Measurements from ENCODE around the gene DLAT. TPM values are rescaled to one million over a fixed set of nuclear protein-coding genes. Genes with fewer than 3 reads are reported as not detected.

Gene DLAT
- polyA plus RNA-seq, 3 donors, result 5.8 to 14.6 (median 11.5) TPM

- Mint-ChIP-seq H3K9me3 (peaks cover 0 to 3% (median 0%) of the 10 kb centered on the region in 7 donors), H3K27ac (no peak overlapping the region), H3K4me3 (no peak overlapping the region), H3K27me3 (ENCODE audit: low read depth in 3 of 3) (no peaks in the 10 kb centered on the region), H3K36me3 (peaks cover 15 to 18% of the 10 kb centered on the region in 2 donors), H3K4me1 (peaks cover 11% of the 10 kb centered on the region)
- Histone ChIP-seq H2AFZ (ENCODE audit: insufficient read depth, low read depth, low read length, poor library complexity, severe bottlenecking) (no peak overlapping the region), H3K4me1 (ENCODE audit: control insufficient read depth in 1 of 2, insufficient read depth in 2 of 2, low read length in 2 of 2) (peaks cover 15 to 18% of the 10 kb centered on the region in 2 donors), H3K27ac (ENCODE audit: low read depth in 1 of 2, low read length in 2 of 2) (no peak overlapping the region), H3K9ac (ENCODE audit: insufficient read depth, low read length, poor library complexity, severe bottlenecking) (no peak overlapping the region), H3K79me2 (ENCODE audit: insufficient read depth, low read length) (peaks cover 2% of the 10 kb centered on the region), H3K36me3 (replicated peaks in 1 of 2; ENCODE audit: control insufficient read depth in 1 of 2, insufficient read depth in 2 of 2, low read length in 2 of 2) (peaks cover 6 to 9% of the 10 kb centered on the region in 2 donors), H3K4me3 (replicated peaks in 1 of 3; ENCODE audit: low read depth in 2 of 3, low read length in 3 of 3) (no peak overlapping the region), H3K27me3 (ENCODE audit: control insufficient read depth in 2 of 2, insufficient read depth in 2 of 2, low read length in 2 of 2) (no peaks in the 10 kb centered on the region), H3K9me3 (replicated peaks in 1 of 2; ENCODE audit: control insufficient read depth in 1 of 2, insufficient read depth in 1 of 2, low read length in 2 of 2) (no peaks in the 10 kb centered on the region), H3K4me2 (replicated peaks; ENCODE audit: extremely low read depth, low read length, poor library complexity, severe bottlenecking) (no peak overlapping the region), H4K20me1 (ENCODE audit: insufficient read depth, low read length) (no peaks in the 10 kb centered on the region)
- intact Hi-C loops (cut with micrococcal nuclease), result no loop called here
- no CpG with 5 or more reads among the region's 8 CpGs for WGBS (ENCODE audit: insufficient coverage)
- TF ChIP-seq CTCF (IDR thresholded peaks at IDR 0.05), result no peak
- DNase-seq, result no peak
Observed at GRCh38 chr11:112106070-112106469, 80.9 kb downstream of the DLAT start.

Small RNA genes within 50 kb of the gene (small RNA-seq; reads per million reads assigned to genes)
- gene AP000907.3 (ENCODE audit: insufficient read length, low read depth) (not detected), gene RNU6-893P (ENCODE audit: insufficient read length, low read depth) (not detected)

Other genes with a start within 250 kb of the DLAT start
- 1 to 10 TPM; 7.4 to 7.9 (median 7.8) TPM for gene ALG9, start 153.8 kb upstream of the DLAT start, polyA plus RNA-seq
- gene FDXACB1, start 146.2 kb upstream of the DLAT start, polyA plus RNA-seq, result 1 to 10 TPM; 1.9 to 2.3 (median 2.0) TPM
- 1 to 10 TPM; 3.6 to 5.3 (median 5.0) TPM for gene CFAP68, start 145.9 kb upstream of the DLAT start, polyA plus RNA-seq
- gene CRYAB, start 113.6 kb upstream of the DLAT start, polyA plus RNA-seq, result not detected
- gene HSPB2, start 112.7 kb upstream of the DLAT start, polyA plus RNA-seq, result not detected
- gene C11orf52, start 106.5 kb upstream of the DLAT start, polyA plus RNA-seq, result not detected
- gene DIXDC1, start 88.1 kb upstream of the DLAT start, polyA plus RNA-seq, result under 1 TPM in 2 of 3 donors, not detected in 1; 0.07 to 0.17 TPM
- gene PIH1D2, start 48.6 kb downstream of the DLAT start, polyA plus RNA-seq, result not detected
- 1 to 10 TPM; 5.3 to 9.4 (median 7.7) TPM for gene NKAPD1, start 48.9 kb downstream of the DLAT start, polyA plus RNA-seq
- gene TIMM8B, start 61.3 kb downstream of the DLAT start, polyA plus RNA-seq, result 100 to 1,000 TPM in 2 of 3 donors, 10 to 100 TPM in 1; 27.9 to 160 (median 143) TPM
- gene SDHD, start 61.5 kb downstream of the DLAT start, polyA plus RNA-seq, result 100 to 1,000 TPM in 2 of 3 donors, 10 to 100 TPM in 1; 60.4 to 270 (median 270) TPM
- 10 to 100 TPM; 11.7 to 16.2 (median 16.1) TPM for gene IL18, start 138.7 kb downstream of the DLAT start, polyA plus RNA-seq
- gene TEX12, start 142.0 kb downstream of the DLAT start, polyA plus RNA-seq, result under 1 TPM in 1 of 3 donors, not detected in 2; 0.43 TPM
- 1 to 10 TPM in 1 of 3 donors, under 1 TPM in 1, not detected in 1; 0.20 to 1.9 TPM for gene BCO2, start 150.1 kb downstream of the DLAT start, polyA plus RNA-seq
- 10 to 100 TPM; 11.8 to 25.0 (median 14.0) TPM for gene PTS, start 201.0 kb downstream of the DLAT start, polyA plus RNA-seq
- gene PLET1, start 235.5 kb downstream of the DLAT start, polyA plus RNA-seq, result not detected